ENCODE results near the gene ANKH. TPM values are rescaled to one million over a fixed set of nuclear protein-coding genes. Genes with fewer than 3 reads are reported as not detected.

Gene ANKH

DNA sequence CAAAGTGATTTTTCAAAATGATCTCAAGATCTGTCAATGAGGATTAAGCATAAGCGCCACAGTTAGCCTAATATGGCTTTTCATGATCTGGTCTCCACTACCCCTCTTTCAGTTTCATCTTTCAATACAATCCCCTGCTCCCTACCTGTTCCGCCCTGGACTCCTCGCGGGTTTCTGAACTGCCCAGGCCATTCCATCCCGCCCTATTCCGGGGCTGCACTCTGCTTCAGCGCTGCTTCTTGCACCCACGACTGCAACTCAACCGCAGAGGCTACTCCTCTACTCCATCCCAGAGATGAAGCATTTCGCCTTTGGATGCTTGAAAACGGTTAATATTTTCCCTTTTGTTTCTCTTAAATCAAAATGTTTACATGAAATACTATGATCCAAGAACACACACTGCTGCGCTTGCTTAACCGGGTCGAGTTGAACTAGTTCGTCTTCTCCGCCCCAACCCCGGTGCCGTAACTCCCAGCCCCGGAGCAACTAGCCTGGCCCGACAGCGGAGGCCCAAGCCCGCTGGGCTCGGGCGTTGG lies 207.8 kb downstream of the ANKH start:
- peaks cover 31% of the 10 kb centered on the region for H3K4me1 ChIP-seq (ENCODE audit: control insufficient read depth, insufficient read depth, low read length)
- H3K27me3 ChIP-seq (ENCODE audit: control insufficient read depth, insufficient read depth, low read length) = no peaks in the 10 kb centered on the region
- H3K9me3 ChIP-seq (replicated peaks; ENCODE audit: low read length) = no peaks in the 10 kb centered on the region
- H3K36me3 ChIP-seq (ENCODE audit: insufficient read depth, low read length) = no peaks in the 10 kb centered on the region
- peak overlapping the region; percentile 85 for H3K4me2 ChIP-seq (ENCODE audit: low read length)
- H3K4me3 ChIP-seq (ENCODE audit: low read length) = peak overlapping the region; percentile 79
- H3K9ac ChIP-seq (ENCODE audit: low read depth, low read length) = peak overlapping the region; percentile 84

DNA sequence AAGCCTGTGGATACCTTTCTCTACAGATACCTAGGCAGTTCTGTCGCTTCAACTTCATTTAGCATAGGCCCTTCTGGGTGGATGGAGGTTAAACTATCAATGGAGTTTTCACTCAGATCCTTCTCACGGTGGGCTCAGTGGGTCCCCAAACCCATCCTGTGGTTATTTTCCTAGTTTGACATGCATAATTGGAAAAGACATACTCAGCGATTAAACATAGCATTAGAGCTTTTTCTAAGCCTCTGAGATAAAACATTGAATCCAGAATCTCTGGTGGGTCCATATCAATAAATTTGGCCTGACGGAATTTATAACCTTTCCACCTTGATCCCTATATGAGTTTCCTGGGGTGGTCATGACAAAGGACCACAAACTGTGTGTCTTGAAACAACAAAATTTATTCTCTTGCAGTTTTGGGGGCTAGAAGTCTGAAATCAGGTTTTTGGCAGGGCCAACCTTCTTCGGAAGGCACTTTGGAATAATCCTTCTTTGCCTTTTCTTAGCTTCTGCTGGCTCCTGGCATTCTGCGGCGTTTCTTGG lies 208.8 kb downstream of the ANKH start:
- no peaks in the 10 kb centered on the region for H3K36me3 ChIP-seq (ENCODE audit: insufficient read depth, low read length)
- H3K4me2 ChIP-seq (ENCODE audit: low read length) = no peak overlapping the region
- no peaks in the 10 kb centered on the region for H3K9me3 ChIP-seq (replicated peaks; ENCODE audit: low read length)
- H3K4me1 ChIP-seq (ENCODE audit: control insufficient read depth, insufficient read depth, low read length) = peaks cover 31% of the 10 kb centered on the region
- H3K9ac ChIP-seq (ENCODE audit: low read depth, low read length) = no peak overlapping the region
- H3K27me3 ChIP-seq (ENCODE audit: control insufficient read depth, insufficient read depth, low read length) = no peaks in the 10 kb centered on the region
- no peak overlapping the region for H3K4me3 ChIP-seq (ENCODE audit: low read length)

DNA sequence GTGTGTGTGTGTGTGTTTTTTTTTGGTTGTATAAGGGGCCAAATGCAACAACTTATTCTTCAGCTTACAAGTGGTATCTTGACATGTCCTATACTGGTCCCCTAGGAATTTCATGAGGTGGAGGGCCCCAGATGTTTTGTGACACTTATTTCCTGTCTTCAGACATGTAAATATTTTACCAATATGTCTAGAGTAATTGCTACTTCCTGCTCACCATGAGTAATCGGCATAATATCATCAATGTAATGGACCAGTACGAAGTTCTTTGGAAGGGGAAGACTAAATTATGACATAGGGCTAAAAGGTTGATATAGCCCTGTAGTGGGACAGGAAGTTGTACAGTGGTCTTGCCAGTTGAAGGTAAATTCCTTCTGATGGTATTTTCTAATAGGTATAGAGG lies 210.7 kb downstream of the ANKH start:
- Histone ChIP-seq H3K4me3 (ENCODE audit: low read length) (no peak overlapping the region), H3K27me3 (ENCODE audit: control insufficient read depth, insufficient read depth, low read length) (peaks cover 2% of the 10 kb centered on the region), H3K9ac (ENCODE audit: low read depth, low read length) (no peak overlapping the region), H3K36me3 (ENCODE audit: insufficient read depth, low read length) (no peaks in the 10 kb centered on the region), H3K4me1 (ENCODE audit: control insufficient read depth, insufficient read depth, low read length) (peaks cover 22% of the 10 kb centered on the region), H3K9me3 (replicated peaks; ENCODE audit: low read length) (no peaks in the 10 kb centered on the region), H3K4me2 (ENCODE audit: low read length) (no peak overlapping the region)

DNA sequence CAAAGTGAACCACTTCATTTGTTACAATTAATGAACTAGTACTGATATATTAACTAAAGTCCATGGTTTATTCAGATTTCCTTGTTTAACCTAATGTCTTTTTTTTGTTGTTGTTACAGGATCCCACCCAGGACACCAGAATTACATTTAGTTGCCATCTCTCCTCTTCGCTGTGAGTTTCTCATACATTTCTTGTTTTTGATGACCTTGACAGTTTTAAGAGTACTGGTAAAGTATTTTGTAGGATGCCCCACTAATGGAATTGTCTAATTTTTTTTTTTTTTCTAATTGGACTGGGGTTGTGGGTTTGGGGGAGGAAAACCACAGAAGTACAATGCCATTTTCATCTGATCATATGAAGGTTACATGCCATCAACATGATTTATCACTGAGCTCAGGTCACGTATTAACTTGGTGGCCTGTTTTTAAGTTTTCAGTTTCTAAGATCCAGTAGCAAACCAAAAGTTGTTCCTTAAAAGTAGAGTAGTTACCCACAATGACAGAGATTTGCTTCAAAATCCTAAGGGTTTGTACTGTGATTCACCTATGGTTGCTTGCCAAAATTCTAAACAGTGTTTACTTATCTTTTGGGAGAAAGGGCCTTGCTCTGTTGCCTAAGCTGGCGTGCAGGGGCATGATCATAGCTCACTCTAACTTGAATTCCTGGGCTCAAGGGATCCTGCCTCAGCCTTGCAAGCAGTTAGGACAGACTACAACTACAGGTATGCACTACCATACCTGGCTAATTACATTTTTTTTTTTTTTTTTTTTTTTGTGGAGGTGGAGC lies 211.6 kb downstream of the ANKH start:
- no peak overlapping the region for H3K4me3 ChIP-seq (ENCODE audit: low read length)

DNA sequence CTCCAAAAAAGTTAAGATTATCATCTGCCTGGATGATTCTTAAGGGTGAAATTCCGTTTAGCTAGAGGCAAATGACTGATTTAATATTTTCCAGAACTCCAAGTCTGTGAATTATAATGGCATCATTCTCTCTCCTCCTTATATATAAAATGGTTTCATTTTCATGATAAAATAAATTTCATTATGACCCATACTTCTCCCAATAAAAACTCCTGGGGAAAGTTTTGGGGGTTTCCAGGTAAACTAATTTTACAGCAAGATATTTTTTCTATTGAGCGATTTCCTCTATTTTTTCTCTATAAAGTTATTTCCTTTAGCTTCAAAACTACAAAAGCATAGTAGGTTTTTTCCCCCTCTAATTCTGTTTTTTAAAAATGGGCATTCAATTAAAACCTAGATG lies 214.7 kb downstream of the ANKH start:
- H3K9ac ChIP-seq (ENCODE audit: low read depth, low read length) = no peak overlapping the region
- H3K4me1 ChIP-seq (ENCODE audit: control insufficient read depth, insufficient read depth, low read length) = peaks cover 16% of the 10 kb centered on the region
- no peaks in the 10 kb centered on the region for H3K36me3 ChIP-seq (ENCODE audit: insufficient read depth, low read length)
- H3K4me2 ChIP-seq (ENCODE audit: low read length) = no peak overlapping the region
- peaks cover 21% of the 10 kb centered on the region for H3K27me3 ChIP-seq (ENCODE audit: control insufficient read depth, insufficient read depth, low read length)
- H3K9me3 ChIP-seq (replicated peaks; ENCODE audit: low read length) = no peaks in the 10 kb centered on the region
- H3K4me3 ChIP-seq (ENCODE audit: low read length) = no peak overlapping the region

More for the DNA sequence above, 211.6 kb downstream of the ANKH start:
- no peak overlapping the region for H3K9ac ChIP-seq (ENCODE audit: low read depth, low read length)
- H3K9me3 ChIP-seq (replicated peaks; ENCODE audit: low read length) = no peaks in the 10 kb centered on the region
- H3K27me3 ChIP-seq (ENCODE audit: control insufficient read depth, insufficient read depth, low read length) = peaks cover 4% of the 10 kb centered on the region
- no peaks in the 10 kb centered on the region for H3K36me3 ChIP-seq (ENCODE audit: insufficient read depth, low read length)
- peaks cover 16% of the 10 kb centered on the region for H3K4me1 ChIP-seq (ENCODE audit: control insufficient read depth, insufficient read depth, low read length)
- H3K4me2 ChIP-seq (ENCODE audit: low read length) = no peak overlapping the region

DNA sequence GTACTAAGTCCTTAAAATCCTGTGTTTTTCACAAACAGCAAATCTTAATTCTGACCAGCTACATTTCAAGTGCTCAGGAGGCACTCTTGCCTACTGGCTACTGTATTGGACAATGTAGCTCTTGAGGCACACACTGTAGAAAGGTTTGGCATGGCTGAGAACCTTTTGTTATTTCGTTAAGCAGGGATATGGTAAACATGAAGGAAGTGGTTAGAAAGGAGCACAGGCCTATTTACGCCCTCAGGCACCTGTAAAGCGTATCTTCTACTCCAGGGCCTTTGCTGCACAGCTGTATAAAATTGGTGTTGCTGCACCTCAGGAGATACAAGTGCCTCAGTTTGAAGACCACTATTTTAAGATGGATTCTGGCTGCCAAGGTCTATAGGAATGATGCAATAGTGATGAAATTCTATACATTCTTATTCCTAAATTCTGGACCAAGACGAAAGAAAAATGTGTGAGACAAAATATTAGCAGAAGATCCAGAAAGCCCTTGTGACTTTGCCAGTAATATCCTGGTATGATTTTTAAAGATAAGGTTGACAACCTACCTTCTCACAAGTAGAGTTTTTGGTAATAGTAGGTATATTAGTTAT lies 216.3 kb downstream of the ANKH start:
- Histone ChIP-seq H3K4me1 (ENCODE audit: control insufficient read depth, insufficient read depth, low read length) (peaks cover 5% of the 10 kb centered on the region), H3K36me3 (ENCODE audit: insufficient read depth, low read length) (no peaks in the 10 kb centered on the region), H3K4me2 (ENCODE audit: low read length) (no peak overlapping the region), H3K4me3 (ENCODE audit: low read length) (no peak overlapping the region), H3K9me3 (replicated peaks; ENCODE audit: low read length) (no peaks in the 10 kb centered on the region), H3K9ac (ENCODE audit: low read depth, low read length) (no peak overlapping the region), H3K27me3 (ENCODE audit: control insufficient read depth, insufficient read depth, low read length) (peaks cover 33% of the 10 kb centered on the region)

Small RNAs within 50 kb of the gene (small RNA-seq; reads per million reads assigned to genes)
- gene HNRNPKP5 = not detected
- gene MIR4637 = not detected

Measured in skeletal muscle satellite cell (primary cell).